ENCODE measurements around the gene TAF11L9.
"Not testable (repeated sequence)": the region's sequence is repeated elsewhere in the genome, so short reads cannot be mapped to it uniquely, and the experiment has no call there.

- TF ChIP-seq CTCF, EZH2phosphoT487, EZH2 (IDR thresholded peaks at IDR 0.05): not testable (repeated sequence)
Measured at GRCh38 chr5:17585658-17586057, 8.5 kb downstream of the TAF11L9 start, which contains the start of gene TAF11L7.
